Right atrium auricular region (tissue), 2 donors: ENCODE results near the gene ERICH6B. TPM values are rescaled to one million over a fixed set of nuclear protein-coding genes. Genes with fewer than 3 reads are reported as not detected.

Experiments
- DNase-seq: peaks from one replicate; pipeline ENCODE4 v3.0.0-alpha.2; 2019; ENCODE audit warnings: low spot score
- H3K27ac ChIP-seq, 2 donors: fragments of 200-600 bp; sonication (generic); 1 replicate in 1 of 2; 2 replicates in 1 of 2; pipeline ENCODE4 v1.5.1; 2016 to 2019
- H3K27me3 ChIP-seq, 2 donors: fragments of 200-600 bp; sonication (generic); one replicate each; pipeline versions ENCODE4 v1.5.1 to v1.6.0; 2017 to 2019
- H3K36me3 ChIP-seq: fragments of 200-600 bp; sonication (generic); one replicate; pipeline ENCODE4 v1.5.1; 2016
- H3K4me1 ChIP-seq, 2 donors: fragments of 200-600 bp; sonication (generic); one replicate each; pipeline versions ENCODE4 v1.5.1 to v1.6.0; 2017 to 2019
- H3K4me3 ChIP-seq, 2 donors: fragments of 200-600 bp; sonication (generic); 1 replicate in 1 of 2; 2 replicates in 1 of 2; pipeline ENCODE4 v1.5.1; 2017 to 2019; ENCODE audit warnings: mild to moderate bottlenecking in 1 of 2, moderate library complexity in 1 of 2
- H3K9me3 ChIP-seq, 2 donors: fragments of 200-600 bp; sonication (generic); one replicate each; pipeline ENCODE4 v1.5.1; 2019
- CTCF ChIP-seq, 2 donors: fragments of 200-600 bp; sonication (generic); IDR thresholded peaks; one replicate each; pipeline ENCODE4 v1.5.1; 2019; ENCODE audit warnings: antibody characterized with exemption in 2 of 2
- total RNA-seq, 2 donors: library from RNA; depleted of rRNA; stranded (reverse); fragments of >200 nt; gene quantifications; one replicate each; pipeline ENCODE4 v1.1.0, GENCODE V29; 2016

The ERICH6B gene
- total RNA-seq, 2 donors from 2014 or later = not detected

DNA sequence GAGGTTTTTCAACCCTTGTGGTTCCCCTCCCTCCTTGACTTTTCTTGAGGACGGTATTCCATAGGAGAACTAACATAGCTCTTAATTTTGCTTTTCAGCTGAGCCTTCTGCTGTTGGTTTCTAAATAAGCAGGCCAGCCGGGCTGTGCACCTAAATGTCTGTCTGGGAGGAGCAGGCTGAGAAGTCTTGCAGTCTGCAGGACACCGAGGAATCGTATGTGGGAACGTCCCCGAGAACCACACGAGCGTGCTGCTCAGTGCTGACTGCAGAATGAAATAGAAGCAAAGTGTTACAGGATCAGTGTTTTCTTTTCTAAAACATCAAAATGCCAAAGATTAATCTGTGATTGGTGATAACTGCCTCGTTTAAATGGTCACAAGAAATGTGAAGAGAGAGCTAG is 80.9 kb downstream of the ERICH6B start:
- H3K27me3 ChIP-seq = no peaks in the 10 kb centered on the region
- no peaks in the 10 kb centered on the region for H3K9me3 ChIP-seq
- no peak overlapping the region for H3K27ac ChIP-seq
- H3K4me3 ChIP-seq = no peak overlapping the region
- DNase-seq = no peak
- no peaks in the 10 kb centered on the region for H3K4me1 ChIP-seq
- TF ChIP-seq CTCF (IDR thresholded peaks at IDR 0.05) = no peak
- H3K36me3 ChIP-seq = peaks cover 59% of the 10 kb centered on the region

DNA sequence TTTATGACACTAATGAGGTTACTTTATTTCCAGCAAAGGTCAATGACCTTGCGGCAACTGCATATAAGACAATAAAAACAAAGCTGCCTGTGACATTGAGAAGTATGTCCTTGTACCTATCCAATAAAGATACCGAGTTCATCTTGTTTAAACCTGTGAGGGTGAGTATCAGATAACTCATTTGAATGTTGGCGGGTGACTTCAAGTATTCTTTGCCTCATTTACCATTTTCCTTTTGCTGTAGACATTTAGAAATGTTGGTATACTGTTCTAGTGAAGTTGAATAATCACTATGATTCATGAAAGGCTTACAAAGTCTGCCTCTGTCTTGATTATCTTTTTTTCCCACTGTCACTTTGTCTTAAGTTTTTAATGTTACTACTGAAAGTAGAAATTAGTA is 85.8 kb downstream of the ERICH6B start:
- H3K4me3 ChIP-seq = no peak overlapping the region
- H3K27me3 ChIP-seq = no peaks in the 10 kb centered on the region
- TF ChIP-seq CTCF (IDR thresholded peaks at IDR 0.05) = no peak
- DNase-seq = no peak
- H3K36me3 ChIP-seq = peaks cover 58% of the 10 kb centered on the region
- H3K27ac ChIP-seq = no peak overlapping the region
- H3K9me3 ChIP-seq = no peaks in the 10 kb centered on the region
- H3K4me1 ChIP-seq = no peaks in the 10 kb centered on the region

GRCh38 chr13:45527699-45528462 is 87.7 kb downstream of the ERICH6B start:
- Histone ChIP-seq H3K9me3 (no peaks in the 10 kb centered on the region), H3K4me1 (no peaks in the 10 kb centered on the region), H3K4me3 (no peak overlapping the region), H3K36me3 (peaks cover 40% of the 10 kb centered on the region), H3K27ac (no peak overlapping the region), H3K27me3 (no peaks in the 10 kb centered on the region)
- TF ChIP-seq CTCF (IDR thresholded peaks at IDR 0.05) = no peak
- no peak for DNase-seq

GRCh38 chr13:45522571-45522970 is 93.0 kb downstream of the ERICH6B start:
- Histone ChIP-seq H3K36me3 (peaks cover 28% of the 10 kb centered on the region), H3K27me3 (no peaks in the 10 kb centered on the region), H3K27ac (no peak overlapping the region), H3K4me3 (no peak overlapping the region), H3K9me3 (no peaks in the 10 kb centered on the region), H3K4me1 (no peaks in the 10 kb centered on the region)
- no peak for DNase-seq
- TF ChIP-seq CTCF (IDR thresholded peaks at IDR 0.05) = no peak

GRCh38 chr13:45521297-45521696 is 94.2 kb downstream of the ERICH6B start:
- H3K27ac ChIP-seq = no peak overlapping the region
- TF ChIP-seq CTCF (IDR thresholded peaks at IDR 0.05) = no peak
- DNase-seq = no peak

DNA sequence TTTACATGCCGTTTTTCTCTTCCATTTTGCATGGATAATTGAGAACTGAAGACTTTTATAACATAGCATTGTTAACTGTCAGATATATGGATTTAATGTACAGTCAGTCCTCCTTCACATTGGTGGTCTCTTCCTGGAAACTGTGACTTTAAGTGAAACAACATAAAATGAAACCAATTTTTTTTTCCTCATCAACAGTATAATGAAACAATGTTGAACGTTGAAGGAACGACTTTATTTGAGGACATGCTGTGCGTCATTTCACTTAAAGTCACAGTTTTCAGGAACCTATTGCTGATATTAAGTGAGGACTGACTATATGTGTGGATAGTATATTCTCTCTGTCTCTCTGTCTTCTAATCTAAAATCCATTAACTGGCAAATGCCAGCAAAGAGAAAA is 96.0 kb downstream of the ERICH6B start:
- H3K4me3 ChIP-seq = no peak overlapping the region
- no peak overlapping the region for H3K27ac ChIP-seq
- TF ChIP-seq CTCF (IDR thresholded peaks at IDR 0.05) = no peak
- no peaks in the 10 kb centered on the region for H3K9me3 ChIP-seq
- no peak for DNase-seq
- no peaks in the 10 kb centered on the region for H3K4me1 ChIP-seq
- H3K36me3 ChIP-seq = peaks cover 49% of the 10 kb centered on the region
- no peaks in the 10 kb centered on the region for H3K27me3 ChIP-seq

More at GRCh38 chr13:45521297-45521696, 94.2 kb downstream of the ERICH6B start:
- H3K4me3 ChIP-seq = no peak overlapping the region
- no peaks in the 10 kb centered on the region for H3K4me1 ChIP-seq
- no peaks in the 10 kb centered on the region for H3K9me3 ChIP-seq
- H3K36me3 ChIP-seq = peaks cover 37% of the 10 kb centered on the region
- no peaks in the 10 kb centered on the region for H3K27me3 ChIP-seq
